NCI-H146 treated with DMSO at 0.1 percent for 48 hours (cell line): Measurements from ENCODE around the gene ABT1.
A peak's percentile ranks its signal among the peaks of the same experiment; 100 is the strongest.

Source experiments
- DNase-seq: peaks from one replicate; lab custom pipeline; 2025; ENCODE audit not compliant: unreplicated experiment; lab: John Stamatoyannopoulos, UW

The ABT1 gene

GRCh38 chr6:26602262-26602661 is 5.5 kb downstream of the ABT1 start:
- no peak for DNase-seq

GRCh38 chr6:26604026-26604425 is 7.3 kb downstream of the ABT1 start:
- DNase-seq = no peak

GRCh38 chr6:26604797-26605196 is 8.0 kb downstream of the ABT1 start:
- DNase-seq = no peak

GRCh38 chr6:26607434-26608230 is 10.9 kb downstream of the ABT1 start:
- peak; percentile 41 for DNase-seq

GRCh38 chr6:26609463-26609862 is 12.7 kb downstream of the ABT1 start:
- no peak for DNase-seq

- DNase-seq = no peak
Observed at GRCh38 chr6:26611599-26611998, 14.8 kb downstream of the ABT1 start.

- no peak for DNase-seq
Observed at GRCh38 chr6:26613201-26613600, 16.4 kb downstream of the ABT1 start.

- DNase-seq = no peak
Observed at GRCh38 chr6:26613689-26614683, 17.2 kb downstream of the ABT1 start.

- DNase-seq = no peak
Observed at GRCh38 chr6:26623339-26623859, 26.6 kb downstream of the ABT1 start.

GRCh38 chr6:26624557-26624956 is 27.8 kb downstream of the ABT1 start:
- DNase-seq = no peak

GRCh38 chr6:26627843-26628242 is 31.1 kb downstream of the ABT1 start:
- DNase-seq = no peak

- DNase-seq = no peak
Observed at GRCh38 chr6:26629359-26629758, 32.6 kb downstream of the ABT1 start.

GRCh38 chr6:26640806-26641205 is 44.1 kb downstream of the ABT1 start:
- DNase-seq = no peak

- DNase-seq = no peak
Observed at GRCh38 chr6:26646074-26646473, 49.3 kb downstream of the ABT1 start.
